HepG2 (cell line): ENCODE data around the gene SDC4. TPM values are rescaled to one million over a fixed set of nuclear protein-coding genes. Genes with fewer than 3 reads are reported as not detected.

ENCODE experiments used
- ARNTL ChIP-seq: sonication (generic); formaldehyde crosslinking; IDR thresholded peaks from 2 replicates; pipeline ENCODE4 v1.4.0; 2020; ENCODE audit warnings: mild to moderate bottlenecking, missing genetic modification reagents
- CEBPB ChIP-seq: IDR thresholded peaks from 2 replicates; pipeline ENCODE4 v1.6.1; 2011; ENCODE audit warnings: low read depth, low read length, improper control_type of control experiment, borderline replicate concordance
- DPF2 ChIP-seq: sonication (generic); formaldehyde crosslinking; IDR thresholded peaks from 2 replicates; pipeline ENCODE4 v1.4.0; 2020; ENCODE audit warnings: mild to moderate bottlenecking, low read depth, missing genetic modification reagents, borderline replicate concordance
- DR1 ChIP-seq: sonication (generic); formaldehyde crosslinking; IDR thresholded peaks from 2 replicates; pipeline ENCODE4 v1.8.0; 2021; ENCODE audit warnings: mild to moderate bottlenecking, missing genetic modification reagents, inconsistent platforms
- E2F1 ChIP-seq: sonication (generic); formaldehyde crosslinking; IDR thresholded peaks from 2 replicates; pipeline ENCODE4 v1.5.0; 2020; ENCODE audit warnings: missing genetic modification reagents
- IRF1 ChIP-seq: sonication (generic); formaldehyde crosslinking; IDR thresholded peaks from 2 replicates; pipeline ENCODE4 v1.4.0; 2020; ENCODE audit warnings: low read depth, mild to moderate bottlenecking, missing genetic modification reagents
- LBX2 ChIP-seq: sonication (generic); formaldehyde crosslinking; IDR thresholded peaks from 2 replicates; pipeline ENCODE4 v1.5.0; 2020; ENCODE audit warnings: missing genetic modification reagents, mild to moderate bottlenecking, borderline replicate concordance
- LCORL ChIP-seq, 2 experiments: fragments of 450-650 bp in 1 of 2; sonication (generic) in 1 of 2; formaldehyde crosslinking in 1 of 2; IDR thresholded peaks; 2 replicates each; pipeline versions ENCODE4 v1.5.0 to v1.6.1; 2017 to 2020; ENCODE audit warnings: antibody characterized with exemption in 1 of 2, missing genetic modification reagents in 1 of 2
- MXD1 ChIP-seq: sonication (generic); formaldehyde crosslinking; IDR thresholded peaks from 2 replicates; pipeline ENCODE4 v1.4.0; 2020; ENCODE audit warnings: mild to moderate bottlenecking, missing genetic modification reagents
- NCOA5 ChIP-seq: sonication (generic); formaldehyde crosslinking; IDR thresholded peaks from 2 replicates; pipeline ENCODE4 v1.4.0; 2020; ENCODE audit warnings: missing genetic modification reagents
- PAXIP1 ChIP-seq: sonication (generic); formaldehyde crosslinking; conservative IDR thresholded peaks from 2 replicates; pipeline ENCODE4 v1.4.0; 2020; ENCODE audit warnings: mild to moderate bottlenecking, missing genetic modification reagents, moderate library complexity
- POLR2A ChIP-seq, 2 experiments: IDR thresholded peaks; 2 replicates each; pipeline ENCODE4 v1.6.1; 2011; ENCODE audit warnings: low read depth in 2 of 2, low read length in 2 of 2, mild to moderate bottlenecking in 1 of 2, moderate library complexity in 1 of 2; ENCODE audit not compliant: insufficient read depth in 1 of 2
- RCOR2 ChIP-seq: IDR thresholded peaks from 2 replicates; pipeline ENCODE4 v1.6.1; 2016; ENCODE audit warnings: missing biosample characterization, missing genetic modification reagents
- SMAD1 ChIP-seq: sonication (generic); formaldehyde crosslinking; IDR thresholded peaks from 2 replicates; pipeline ENCODE4 v1.4.0; 2020; ENCODE audit warnings: missing genetic modification reagents, low read depth, mild to moderate bottlenecking, borderline replicate concordance
- SRSF1 ChIP-seq: fragments of 200-400 bp; formaldehyde crosslinking; optimal IDR thresholded peaks from 2 replicates; pipeline ENCODE3; 2017; ENCODE audit warnings: mild to moderate bottlenecking, low read depth, low read length, moderate library complexity
- ZFX ChIP-seq: sonication (generic); formaldehyde crosslinking; IDR thresholded peaks from 2 replicates; pipeline ENCODE4 v1.4.0; 2020; ENCODE audit warnings: mild to moderate bottlenecking, low read depth, missing genetic modification reagents, moderate library complexity
- ZNF263 ChIP-seq: sonication (generic); formaldehyde crosslinking; IDR thresholded peaks from 2 replicates; pipeline ENCODE4 v1.4.0; 2020; ENCODE audit warnings: missing genetic modification reagents
- ZNF281 ChIP-seq: sonication (generic); formaldehyde crosslinking; IDR thresholded peaks from 2 replicates; pipeline ENCODE4 v1.4.0; 2020; ENCODE audit warnings: missing genetic modification reagents, borderline replicate concordance
- ZNF567 ChIP-seq: sonication (generic); formaldehyde crosslinking; IDR thresholded peaks from 2 replicates; pipeline ENCODE4 v1.8.1; 2023; ENCODE audit warnings: mild to moderate bottlenecking, missing genetic modification reagents, borderline replicate concordance
- polyA plus RNA-seq, 8 experiments: library from polyadenylated mRNA; depleted of rRNA in 3 of 8; stranded (reverse) in 7 of 8; unstranded in 1 of 8; fragments of >200 nt; fragmentation: Illumina TruSeq in 4 of 8; extraction: Trizol in 4 of 8; gene quantifications; 2 replicates each; pipeline versions ENCODE4 v1.2.1 to v1.2.3, GENCODE V29; 2011 to 2016; ENCODE audit warnings: low read depth in 4 of 8, missing spikeins in 1 of 8, mixed read lengths in 1 of 8; ENCODE audit not compliant: insufficient read depth in 1 of 8
- total RNA-seq, 5 experiments: library from RNA; depleted of rRNA; stranded (reverse); fragments of >200 nt; fragmentation: Illumina TruSeq; extraction: Trizol; gene quantifications; 2 replicates each; pipeline ENCODE4 v1.2.3, GENCODE V29; 2016; ENCODE audit warnings: low read depth in 1 of 5

Gene SDC4
- total and polyA plus RNA-seq, 2 of the 13 experiments (the other 11 are each of a cell fraction or from before 2014, with no cell fraction given) = 49.0 to 65.1 TPM

- peak; percentile 54; the same call in 1 of the 2 replicates for TF ChIP-seq IRF1 (CRISPR knock-in tag)
- TF ChIP-seq CEBPB = peak; percentile 74
- no peak for TF ChIP-seq DR1
- peak; percentile 82 for TF ChIP-seq PAXIP1 (CRISPR knock-in tag)
- peak; percentile 16 to 83; a peak in 2 of 4 replicates for TF ChIP-seq POLR2A (IDR thresholded peaks at IDR 0.05; ENCODE audit: insufficient read depth in 1 of 2, low read depth in 2 of 2, low read length in 2 of 2)
- TF ChIP-seq SRSF1 = peak; percentile 65
- TF ChIP-seq ZNF567 (CRISPR knock-in tag) = 0 out of 2 replicates have a peak, but pooled peaks have one; percentile 65
- TF ChIP-seq DPF2 (CRISPR knock-in tag) = peak; percentile 69; the same call in 1 of the 2 replicates
- peak; percentile 77; the same call in 1 of the 2 replicates for TF ChIP-seq SMAD1 (CRISPR knock-in tag)
- peak; percentile 48; the same call in 1 of the 2 replicates for TF ChIP-seq RCOR2 (CRISPR knock-in tag)
- TF ChIP-seq LCORL (IDR thresholded peaks at IDR 0.05) = peak; percentile 85
- TF ChIP-seq LCORL (CRISPR knock-in tag; IDR thresholded peaks at IDR 0.05) = peak; percentile 100
- TF ChIP-seq ZNF263 = no peak
- TF ChIP-seq LBX2 = no peak
- TF ChIP-seq ZFX (CRISPR knock-in tag) = peak; percentile 42
- no peak for TF ChIP-seq NCOA5 (CRISPR knock-in tag)
- TF ChIP-seq MXD1 (CRISPR knock-in tag) = no peak
- no peak for TF ChIP-seq E2F1 (CRISPR knock-in tag)
- 0 out of 2 replicates have a peak, but pooled peaks have one; percentile 38 for TF ChIP-seq ARNTL (CRISPR knock-in tag)
- peak; percentile 62; the same call in 1 of the 2 replicates for TF ChIP-seq ZNF281 (CRISPR knock-in tag)
These were observed 3.9 kb downstream of the SDC4 start (continued) for GRCh38 chr20:45344168-45344860.
